ENCODE data around the gene HLA-DQB2. TPM values are rescaled to one million over a fixed set of nuclear protein-coding genes. Genes with fewer than 3 reads are reported as not detected.

The HLA-DQB2 gene
- total and polyA plus RNA-seq, 9 of the 15 experiments (the other 6 are each of a cell fraction or from before 2014, with no cell fraction given): not detected

DNA sequence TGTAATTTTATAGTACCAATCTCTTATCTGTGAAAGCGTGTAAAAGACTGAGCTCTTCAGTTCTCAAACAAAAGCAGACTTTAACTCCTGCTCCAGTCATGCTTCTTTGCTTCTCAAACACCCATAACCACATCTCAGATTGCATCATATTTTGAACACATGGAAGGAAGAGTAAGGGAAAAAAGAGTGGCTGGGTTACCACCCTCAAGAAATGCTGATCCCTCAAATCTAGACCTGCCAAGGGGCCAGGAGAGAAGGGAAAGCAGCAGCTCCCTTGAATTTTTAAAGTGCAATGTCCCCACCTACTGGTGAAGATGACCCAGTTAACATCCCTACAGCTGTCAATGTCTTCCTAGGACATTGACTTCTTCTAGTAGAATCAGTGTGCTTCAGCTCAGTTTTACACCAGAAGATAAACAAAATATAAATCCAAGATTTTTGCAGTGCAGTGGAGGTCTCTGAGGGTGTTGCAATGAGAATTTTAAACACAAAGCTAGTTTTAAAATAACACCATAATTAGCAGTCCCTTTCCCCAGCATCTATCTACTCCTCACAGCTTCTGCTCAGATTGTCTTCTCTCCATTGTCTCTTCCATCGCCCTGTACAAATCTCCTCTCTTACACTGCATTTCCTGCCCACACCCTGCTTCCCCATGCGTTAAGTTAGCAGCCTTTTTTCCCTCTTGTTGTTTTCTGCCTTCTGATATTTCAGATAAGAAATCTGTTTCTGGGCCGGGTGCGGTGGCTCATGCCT, 22.6 kb upstream of the HLA-DQB2 start (continued):
- TF ChIP-seq, protein P1, sequence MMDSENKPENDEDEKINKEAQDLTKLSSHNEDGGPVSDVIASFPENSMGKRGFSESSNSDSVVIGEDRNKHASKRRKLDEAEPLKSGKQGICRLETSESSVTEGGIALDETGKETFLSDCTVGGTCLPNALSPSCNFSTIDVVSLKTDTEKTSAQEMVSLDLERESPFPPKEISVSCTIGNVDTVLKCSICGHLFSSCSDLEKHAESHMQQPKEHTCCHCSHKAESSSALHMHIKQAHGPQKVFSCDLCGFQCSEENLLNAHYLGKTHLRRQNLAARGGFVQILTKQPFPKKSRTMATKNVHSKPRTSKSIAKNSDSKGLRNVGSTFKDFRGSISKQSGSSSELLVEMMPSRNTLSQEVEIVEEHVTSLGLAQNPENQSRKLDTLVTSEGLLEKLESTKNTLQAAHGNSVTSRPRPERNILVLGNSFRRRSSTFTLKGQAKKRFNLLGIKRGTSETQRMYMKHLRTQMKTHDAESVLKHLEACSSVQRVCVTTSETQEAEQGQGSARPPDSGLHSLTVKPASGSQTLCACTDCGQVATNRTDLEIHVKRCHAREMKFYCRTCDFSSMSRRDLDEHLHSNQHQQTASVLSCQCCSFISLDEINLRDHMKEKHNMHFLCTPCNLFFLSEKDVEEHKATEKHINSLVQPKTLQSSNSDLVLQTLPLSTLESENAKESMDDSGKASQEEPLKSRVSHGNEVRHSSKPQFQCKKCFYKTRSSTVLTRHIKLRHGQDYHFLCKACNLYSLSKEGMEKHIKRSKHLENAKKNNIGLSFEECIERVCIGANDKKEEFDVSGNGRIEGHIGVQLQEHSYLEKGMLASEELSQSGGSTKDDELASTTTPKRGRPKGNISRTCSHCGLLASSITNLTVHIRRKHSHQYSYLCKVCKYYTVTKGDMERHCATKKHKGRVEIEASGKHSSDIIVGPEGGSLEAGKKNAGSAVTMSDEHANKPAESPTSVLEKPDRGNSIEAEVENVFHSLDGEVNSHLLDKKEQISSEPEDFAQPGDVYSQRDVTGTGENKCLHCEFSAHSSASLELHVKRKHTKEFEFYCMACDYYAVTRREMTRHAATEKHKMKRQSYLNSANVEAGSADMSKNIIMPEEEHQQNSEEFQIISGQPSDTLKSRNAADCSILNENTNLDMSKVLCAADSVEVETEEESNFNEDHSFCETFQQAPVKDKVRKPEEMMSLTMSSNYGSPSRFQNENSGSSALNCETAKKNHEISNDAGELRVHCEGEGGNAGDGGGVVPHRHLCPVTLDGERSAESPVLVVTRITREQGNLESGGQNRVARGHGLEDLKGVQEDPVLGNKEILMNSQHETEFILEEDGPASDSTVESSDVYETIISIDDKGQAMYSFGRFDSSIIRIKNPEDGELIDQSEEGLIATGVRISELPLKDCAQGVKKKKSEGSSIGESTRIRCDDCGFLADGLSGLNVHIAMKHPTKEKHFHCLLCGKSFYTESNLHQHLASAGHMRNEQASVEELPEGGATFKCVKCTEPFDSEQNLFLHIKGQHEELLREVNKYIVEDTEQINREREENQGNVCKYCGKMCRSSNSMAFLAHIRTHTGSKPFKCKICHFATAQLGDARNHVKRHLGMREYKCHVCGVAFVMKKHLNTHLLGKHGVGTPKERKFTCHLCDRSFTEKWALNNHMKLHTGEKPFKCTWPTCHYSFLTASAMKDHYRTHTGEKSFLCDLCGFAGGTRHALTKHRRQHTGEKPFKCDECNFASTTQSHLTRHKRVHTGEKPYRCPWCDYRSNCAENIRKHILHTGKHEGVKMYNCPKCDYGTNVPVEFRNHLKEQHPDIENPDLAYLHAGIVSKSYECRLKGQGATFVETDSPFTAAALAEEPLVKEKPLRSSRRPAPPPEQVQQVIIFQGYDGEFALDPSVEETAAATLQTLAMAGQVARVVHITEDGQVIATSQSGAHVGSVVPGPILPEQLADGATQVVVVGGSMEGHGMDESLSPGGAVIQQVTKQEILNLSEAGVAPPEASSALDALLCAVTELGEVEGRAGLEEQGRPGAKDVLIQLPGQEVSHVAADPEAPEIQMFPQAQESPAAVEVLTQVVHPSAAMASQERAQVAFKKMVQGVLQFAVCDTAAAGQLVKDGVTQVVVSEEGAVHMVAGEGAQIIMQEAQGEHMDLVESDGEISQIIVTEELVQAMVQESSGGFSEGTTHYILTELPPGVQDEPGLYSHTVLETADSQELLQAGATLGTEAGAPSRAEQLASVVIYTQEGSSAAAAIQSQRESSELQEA (IDR thresholded peaks at IDR 0.05; ENCODE audit: low read depth): no peak
- TF ChIP-seq, protein P2, sequence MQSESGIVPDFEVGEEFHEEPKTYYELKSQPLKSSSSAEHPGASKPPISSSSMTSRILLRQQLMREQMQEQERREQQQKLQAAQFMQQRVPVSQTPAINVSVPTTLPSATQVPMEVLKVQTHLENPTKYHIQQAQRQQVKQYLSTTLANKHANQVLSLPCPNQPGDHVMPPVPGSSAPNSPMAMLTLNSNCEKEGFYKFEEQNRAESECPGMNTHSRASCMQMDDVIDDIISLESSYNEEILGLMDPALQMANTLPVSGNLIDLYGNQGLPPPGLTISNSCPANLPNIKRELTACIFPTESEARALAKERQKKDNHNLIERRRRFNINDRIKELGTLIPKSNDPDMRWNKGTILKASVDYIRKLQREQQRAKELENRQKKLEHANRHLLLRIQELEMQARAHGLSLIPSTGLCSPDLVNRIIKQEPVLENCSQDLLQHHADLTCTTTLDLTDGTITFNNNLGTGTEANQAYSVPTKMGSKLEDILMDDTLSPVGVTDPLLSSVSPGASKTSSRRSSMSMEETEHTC (IDR thresholded peaks at IDR 0.05): no peak
- TF ChIP-seq, protein P3, sequence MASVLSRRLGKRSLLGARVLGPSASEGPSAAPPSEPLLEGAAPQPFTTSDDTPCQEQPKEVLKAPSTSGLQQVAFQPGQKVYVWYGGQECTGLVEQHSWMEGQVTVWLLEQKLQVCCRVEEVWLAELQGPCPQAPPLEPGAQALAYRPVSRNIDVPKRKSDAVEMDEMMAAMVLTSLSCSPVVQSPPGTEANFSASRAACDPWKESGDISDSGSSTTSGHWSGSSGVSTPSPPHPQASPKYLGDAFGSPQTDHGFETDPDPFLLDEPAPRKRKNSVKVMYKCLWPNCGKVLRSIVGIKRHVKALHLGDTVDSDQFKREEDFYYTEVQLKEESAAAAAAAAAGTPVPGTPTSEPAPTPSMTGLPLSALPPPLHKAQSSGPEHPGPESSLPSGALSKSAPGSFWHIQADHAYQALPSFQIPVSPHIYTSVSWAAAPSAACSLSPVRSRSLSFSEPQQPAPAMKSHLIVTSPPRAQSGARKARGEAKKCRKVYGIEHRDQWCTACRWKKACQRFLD (CRISPR knock-in tag; IDR thresholded peaks at IDR 0.05): no peak
- TF ChIP-seq ZNF224 (CRISPR knock-in tag; IDR thresholded peaks at IDR 0.05) (no peak), BACH1 (tag; IDR thresholded peaks at IDR 0.05) (no peak), TRIM28 (IDR thresholded peaks at IDR 0.05) (no peak), SMARCB1 (IDR thresholded peaks at IDR 0.05; ENCODE audit: insufficient read length, low read depth) (no peak), SAP30 (IDR thresholded peaks at IDR 0.05; ENCODE audit: borderline replicate concordance, insufficient read depth, low read depth, low read length, poor library complexity, severe bottlenecking) (no peak)
- TF ChIP-seq, protein P4, sequence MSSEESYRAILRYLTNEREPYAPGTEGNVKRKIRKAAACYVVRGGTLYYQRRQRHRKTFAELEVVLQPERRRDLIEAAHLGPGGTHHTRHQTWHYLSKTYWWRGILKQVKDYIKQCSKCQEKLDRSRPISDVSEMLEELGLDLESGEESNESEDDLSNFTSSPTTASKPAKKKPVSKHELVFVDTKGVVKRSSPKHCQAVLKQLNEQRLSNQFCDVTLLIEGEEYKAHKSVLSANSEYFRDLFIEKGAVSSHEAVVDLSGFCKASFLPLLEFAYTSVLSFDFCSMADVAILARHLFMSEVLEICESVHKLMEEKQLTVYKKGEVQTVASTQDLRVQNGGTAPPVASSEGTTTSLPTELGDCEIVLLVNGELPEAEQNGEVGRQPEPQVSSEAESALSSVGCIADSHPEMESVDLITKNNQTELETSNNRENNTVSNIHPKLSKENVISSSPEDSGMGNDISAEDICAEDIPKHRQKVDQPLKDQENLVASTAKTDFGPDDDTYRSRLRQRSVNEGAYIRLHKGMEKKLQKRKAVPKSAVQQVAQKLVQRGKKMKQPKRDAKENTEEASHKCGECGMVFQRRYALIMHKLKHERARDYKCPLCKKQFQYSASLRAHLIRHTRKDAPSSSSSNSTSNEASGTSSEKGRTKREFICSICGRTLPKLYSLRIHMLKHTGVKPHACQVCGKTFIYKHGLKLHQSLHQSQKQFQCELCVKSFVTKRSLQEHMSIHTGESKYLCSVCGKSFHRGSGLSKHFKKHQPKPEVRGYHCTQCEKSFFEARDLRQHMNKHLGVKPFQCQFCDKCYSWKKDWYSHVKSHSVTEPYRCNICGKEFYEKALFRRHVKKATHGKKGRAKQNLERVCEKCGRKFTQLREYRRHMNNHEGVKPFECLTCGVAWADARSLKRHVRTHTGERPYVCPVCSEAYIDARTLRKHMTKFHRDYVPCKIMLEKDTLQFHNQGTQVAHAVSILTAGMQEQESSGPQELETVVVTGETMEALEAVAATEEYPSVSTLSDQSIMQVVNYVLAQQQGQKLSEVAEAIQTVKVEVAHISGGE (CRISPR knock-in tag; IDR thresholded peaks at IDR 0.05): no peak
- TF ChIP-seq, protein P5, sequence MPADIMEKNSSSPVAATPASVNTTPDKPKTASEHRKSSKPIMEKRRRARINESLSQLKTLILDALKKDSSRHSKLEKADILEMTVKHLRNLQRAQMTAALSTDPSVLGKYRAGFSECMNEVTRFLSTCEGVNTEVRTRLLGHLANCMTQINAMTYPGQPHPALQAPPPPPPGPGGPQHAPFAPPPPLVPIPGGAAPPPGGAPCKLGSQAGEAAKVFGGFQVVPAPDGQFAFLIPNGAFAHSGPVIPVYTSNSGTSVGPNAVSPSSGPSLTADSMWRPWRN (IDR thresholded peaks at IDR 0.05; ENCODE audit: low read depth): no peak
